ENCODE data around the gene AHSG.

Gene AHSG

GRCh38 chr3:186614266-186614596 lies 1.4 kb downstream of the AHSG start:
- DNase-seq (ENCODE audit: low spot score) = no peak
- no peak for TF ChIP-seq CTCF (IDR thresholded peaks at IDR 0.05; ENCODE audit: extremely low read depth, missing control alignments)

- peak; percentile 91 for TF ChIP-seq CTCF (IDR thresholded peaks at IDR 0.05; ENCODE audit: extremely low read depth, missing control alignments)
- DNase-seq (ENCODE audit: low spot score) = peak; percentile 82
These were observed 2.0 kb downstream of the AHSG start for GRCh38 chr3:186614597-186615483.

GRCh38 chr3:186616299-186616617 lies 3.4 kb downstream of the AHSG start:
- no peak for TF ChIP-seq CTCF (IDR thresholded peaks at IDR 0.05; ENCODE audit: extremely low read depth, missing control alignments)
- no peak for DNase-seq (ENCODE audit: low spot score)

- TF ChIP-seq CTCF (IDR thresholded peaks at IDR 0.05; ENCODE audit: extremely low read depth, missing control alignments) = peak; percentile 86
- DNase-seq (ENCODE audit: low spot score) = peak; percentile 84
These were observed 4.4 kb downstream of the AHSG start for GRCh38 chr3:186617036-186617946.

GRCh38 chr3:186618318-186618938 lies 5.6 kb downstream of the AHSG start:
- no peak for TF ChIP-seq CTCF (IDR thresholded peaks at IDR 0.05; ENCODE audit: extremely low read depth, missing control alignments)
- DNase-seq (ENCODE audit: low spot score) = no peak

- DNase-seq (ENCODE audit: low spot score) = no peak
- no peak for TF ChIP-seq CTCF (IDR thresholded peaks at IDR 0.05; ENCODE audit: extremely low read depth, missing control alignments)
These were observed 6.9 kb downstream of the AHSG start for GRCh38 chr3:186619787-186620212.

Data from GM20000 (cell line).